Measurements from ENCODE around the gene CERS6.

CERS6 gene

GRCh38 chr2:168441214-168441872, 14.7 kb upstream of the CERS6 start:
- FAIRE-seq (no peak), DNase-seq (ENCODE audit: insufficient read length, low spot score) (no peak)

DNA sequence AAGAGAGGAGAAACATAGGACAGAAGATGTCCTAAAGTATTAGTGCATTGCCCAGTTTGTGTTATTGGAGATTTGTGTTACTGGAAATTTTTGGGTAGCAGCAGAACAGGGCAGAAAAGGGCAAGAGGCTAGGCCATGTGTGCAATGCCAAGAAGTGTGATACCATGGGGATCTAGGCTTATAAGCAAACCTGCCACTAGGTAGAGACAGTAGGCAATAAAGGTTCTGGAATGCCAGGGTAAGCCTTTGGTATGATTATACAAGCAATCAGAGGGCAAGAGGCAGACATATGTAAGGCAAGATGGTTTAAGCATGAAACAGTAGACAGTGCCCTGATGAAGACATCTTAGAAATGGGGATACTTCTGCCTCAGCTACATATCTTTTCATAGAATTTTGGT, 12.3 kb upstream of the CERS6 start:
- DNase-seq (ENCODE audit: insufficient read length, low spot score) (no peak), FAIRE-seq (no peak)

- FAIRE-seq (no peak), DNase-seq (ENCODE audit: insufficient read length, low spot score) (no peak)
Measured at GRCh38 chr2:168445960-168446359, 10.1 kb upstream of the CERS6 start.

GRCh38 chr2:168448980-168449379, 7.1 kb upstream of the CERS6 start:
- FAIRE-seq (no peak), DNase-seq (ENCODE audit: insufficient read length, low spot score) (no peak)

GRCh38 chr2:168449419-168449818, 6.7 kb upstream of the CERS6 start:
- FAIRE-seq (no peak), DNase-seq (ENCODE audit: insufficient read length, low spot score) (no peak)

GRCh38 chr2:168450171-168450570, 5.9 kb upstream of the CERS6 start:
- no peak for DNase-seq (ENCODE audit: insufficient read length, low spot score)
- peak; percentile 62 for FAIRE-seq

GRCh38 chr2:168450732-168451131, 5.3 kb upstream of the CERS6 start:
- DNase-seq (ENCODE audit: insufficient read length, low spot score) (no peak), FAIRE-seq (no peak)

- no peak for DNase-seq (ENCODE audit: insufficient read length, low spot score)
- FAIRE-seq, result no peak
Measured at GRCh38 chr2:168452781-168453180, 3.3 kb upstream of the CERS6 start.

DNA sequence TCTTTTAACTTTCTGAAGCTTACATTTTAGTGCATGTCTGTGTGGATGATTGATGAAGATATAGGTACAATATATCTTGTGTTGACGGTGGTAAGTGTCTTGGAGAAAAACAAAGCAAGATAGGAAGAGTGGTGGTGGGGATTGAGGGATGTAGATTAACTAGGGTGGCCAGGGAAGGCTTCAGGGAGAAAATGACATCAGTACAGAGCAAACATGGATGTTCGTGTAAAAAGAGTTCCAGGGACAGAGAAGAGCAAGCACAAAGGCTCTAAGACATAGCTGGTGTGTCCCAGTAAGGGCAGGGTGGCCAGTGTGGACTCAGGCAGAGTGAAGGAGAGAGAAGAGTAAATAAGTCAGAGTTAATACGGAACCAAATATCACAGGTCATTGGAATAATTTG, 2.7 kb upstream of the CERS6 start:
- DNase-seq (ENCODE audit: insufficient read length, low spot score) (no peak), FAIRE-seq (no peak)

- FAIRE-seq, result peak; percentile 79
- DNase-seq (ENCODE audit: insufficient read length, low spot score), result no peak
Measured at GRCh38 chr2:168454737-168455644, 1.1 kb upstream of the CERS6 start.

DNA sequence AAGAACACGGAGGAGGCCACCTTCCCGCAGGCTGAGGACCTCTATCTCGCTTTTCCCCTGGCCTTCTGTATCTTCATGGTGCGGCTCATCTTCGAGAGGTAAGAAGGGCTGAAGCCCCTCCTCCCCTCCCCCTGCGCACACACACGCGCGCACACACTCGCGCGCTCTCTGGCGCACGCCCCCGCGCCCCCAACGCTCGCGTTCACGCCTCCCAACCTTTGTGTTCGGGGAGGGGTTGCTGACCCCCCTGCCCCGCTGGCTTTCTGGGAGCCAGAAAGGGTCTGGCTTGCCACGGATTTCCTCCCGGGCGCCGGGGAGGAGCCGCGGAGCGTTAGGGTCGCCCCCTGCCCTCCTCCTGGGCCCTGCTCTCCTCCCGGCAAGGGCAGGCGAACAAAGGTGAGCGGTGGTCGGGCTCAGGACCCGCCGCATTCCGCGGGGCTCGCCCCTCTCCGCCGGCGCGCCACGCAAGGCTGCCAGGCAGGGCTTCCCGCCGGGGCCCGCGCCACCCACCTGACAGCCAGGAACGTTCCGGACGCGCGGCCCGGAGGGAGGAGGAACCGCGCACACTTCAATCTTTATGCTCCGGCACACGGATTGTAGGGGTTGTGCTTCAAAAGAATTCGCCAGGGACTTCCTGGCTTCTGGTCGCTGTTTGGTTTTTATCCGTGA, 583 bp downstream of the CERS6 start:
- FAIRE-seq, result peak; percentile 52
- no peak for DNase-seq (ENCODE audit: insufficient read length, low spot score)

GRCh38 chr2:168457190-168457895, 1.3 kb downstream of the CERS6 start:
- DNase-seq (ENCODE audit: insufficient read length, low spot score) (no peak), FAIRE-seq (peak; percentile 94)

DNA sequence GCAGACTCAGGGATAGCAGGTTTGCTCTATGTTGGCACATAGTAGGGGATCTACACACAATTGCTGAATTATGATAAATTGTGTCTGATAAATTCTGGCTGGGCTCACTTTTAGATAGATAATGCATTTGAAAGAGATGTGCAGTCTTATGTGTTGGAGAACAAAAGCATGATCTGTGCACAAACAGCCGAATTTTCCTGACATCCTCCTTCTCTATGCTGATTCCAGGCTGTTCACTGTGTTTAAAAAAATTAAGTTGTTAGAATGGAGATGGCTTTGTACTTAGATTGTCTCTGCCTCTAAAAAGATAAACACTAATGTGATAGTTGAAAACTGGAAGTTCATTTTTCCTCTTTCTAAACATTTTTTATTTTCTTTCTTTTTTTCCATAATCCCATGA, 2.1 kb downstream of the CERS6 start:
- DNase-seq (ENCODE audit: insufficient read length, low spot score) (no peak), FAIRE-seq (no peak)

DNA sequence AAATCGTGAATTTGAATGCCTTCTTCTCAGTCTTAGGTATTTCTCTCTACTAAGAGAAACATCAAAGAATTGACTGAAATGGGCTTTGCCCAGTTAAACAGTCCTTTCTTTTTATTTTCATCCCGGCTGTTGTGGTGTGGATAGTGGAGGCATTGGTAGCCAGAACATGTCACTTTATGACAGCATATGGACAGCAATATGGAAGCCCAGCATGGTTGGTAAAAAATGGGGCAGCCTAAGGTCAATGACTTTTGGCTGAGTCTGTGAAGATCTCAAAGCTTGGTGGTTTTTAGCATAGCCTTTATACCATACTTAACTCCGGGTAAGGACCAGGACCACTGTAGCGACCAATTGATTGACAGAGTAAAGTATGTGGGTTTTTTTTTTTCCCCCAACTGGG, 3.2 kb downstream of the CERS6 start:
- FAIRE-seq (no peak), DNase-seq (ENCODE audit: insufficient read length, low spot score) (no peak)

DNA sequence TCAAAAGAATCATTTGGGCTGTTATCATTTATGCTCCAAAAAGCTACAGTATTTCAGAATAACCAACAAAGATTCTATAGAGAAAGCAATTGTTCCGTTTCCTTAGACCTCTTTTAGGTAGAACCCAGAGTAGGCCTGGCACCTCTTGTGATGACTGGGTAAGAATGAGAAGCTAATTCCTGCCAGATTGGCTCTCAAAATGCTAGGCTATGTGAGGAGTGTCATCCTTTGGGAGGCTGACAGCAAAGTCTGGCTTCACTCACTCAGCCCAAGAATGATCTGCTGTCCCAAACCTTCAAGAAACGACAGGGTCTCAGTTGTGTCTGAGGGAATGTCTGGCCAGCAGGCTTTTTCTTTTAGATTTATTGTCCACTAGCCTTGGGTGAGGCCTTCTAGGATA, 4.5 kb downstream of the CERS6 start:
- DNase-seq (ENCODE audit: insufficient read length, low spot score), result no peak
- FAIRE-seq, result no peak

DNA sequence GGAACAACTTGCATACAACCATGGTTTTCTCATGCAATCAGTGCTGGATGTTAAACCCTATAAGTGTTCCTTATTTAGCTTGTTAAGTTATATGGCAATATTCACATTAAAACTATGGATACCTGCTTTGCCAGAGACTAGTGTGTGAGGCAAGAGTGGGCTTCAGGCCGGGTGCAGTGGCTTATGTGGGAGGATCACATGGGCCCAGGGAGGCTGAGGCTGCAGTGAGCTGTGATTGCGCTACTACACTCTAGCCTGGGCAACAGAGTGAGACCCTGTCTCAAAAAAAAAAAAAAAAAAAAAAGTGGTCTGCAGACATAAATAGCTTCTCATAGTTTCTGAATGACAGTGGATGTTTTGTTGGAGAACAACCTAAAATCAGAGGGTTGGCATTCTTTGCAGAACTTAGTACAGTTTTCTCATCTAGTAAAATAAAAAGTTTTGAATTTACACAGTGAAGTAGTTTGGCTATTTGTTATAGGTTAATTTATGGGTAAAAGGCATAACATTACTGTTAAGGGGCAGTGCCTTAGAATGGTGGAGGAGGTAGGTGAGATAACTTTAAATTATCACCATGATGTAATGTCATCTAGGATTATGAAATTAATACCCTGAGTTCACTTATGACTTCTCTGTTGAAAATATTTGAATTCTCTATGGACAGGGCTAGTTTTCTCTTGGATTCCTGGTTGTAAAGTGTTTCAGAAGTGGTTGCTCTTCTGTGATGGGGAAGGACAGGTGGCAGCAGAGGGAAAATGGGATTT, 5.3 kb downstream of the CERS6 start:
- peak; percentile 31 for FAIRE-seq
- no peak for DNase-seq (ENCODE audit: insufficient read length, low spot score)

DNA sequence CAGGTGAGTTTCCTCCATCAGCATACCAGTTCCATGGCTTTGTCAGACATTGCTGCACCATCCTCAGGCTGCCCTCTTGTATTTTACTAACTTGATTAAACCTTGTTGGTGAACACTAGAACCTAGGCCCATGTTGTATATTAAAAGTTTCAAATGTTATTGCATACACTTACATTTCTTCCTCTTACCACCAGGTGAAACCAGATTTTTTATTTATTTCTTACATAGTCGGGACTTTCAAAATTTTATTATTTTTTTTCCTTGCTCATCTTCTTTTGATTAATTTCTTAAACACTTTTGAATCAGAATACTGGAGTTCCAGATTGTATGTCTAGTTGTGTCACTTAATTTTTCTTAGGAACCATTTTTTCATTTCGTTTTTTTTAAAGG, 5.9 kb downstream of the CERS6 start:
- no peak for FAIRE-seq
- DNase-seq (ENCODE audit: insufficient read length, low spot score), result no peak

DNA sequence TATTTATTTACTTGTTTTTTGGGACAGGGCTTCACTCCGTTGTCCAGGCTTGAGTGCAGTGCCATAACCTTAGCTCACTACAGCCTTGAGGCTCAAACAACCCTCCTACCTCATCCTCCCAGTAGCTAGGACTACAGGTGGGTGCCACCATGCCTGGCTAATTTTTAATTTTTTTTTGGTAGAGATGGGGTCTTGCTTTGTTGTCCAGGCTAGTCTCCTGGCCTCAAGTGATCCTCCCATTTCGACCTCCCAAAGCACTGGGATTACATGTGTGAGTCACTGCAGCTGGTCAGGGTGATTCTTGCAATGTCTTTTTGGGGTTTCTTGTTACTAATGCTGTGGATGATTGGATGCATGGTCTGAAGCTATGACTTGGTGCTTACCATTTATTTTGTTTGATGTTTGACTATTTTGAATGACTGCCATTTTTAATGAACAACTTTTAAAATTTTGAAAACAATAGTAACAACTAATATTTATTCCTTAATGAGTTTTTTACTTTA, 6.5 kb downstream of the CERS6 start:
- peak; percentile 47 for FAIRE-seq
- DNase-seq (ENCODE audit: insufficient read length, low spot score), result no peak

GRCh38 chr2:168465594-168465993, 9.5 kb downstream of the CERS6 start:
- FAIRE-seq (peak; percentile 44), DNase-seq (ENCODE audit: insufficient read length, low spot score) (no peak)

DNA sequence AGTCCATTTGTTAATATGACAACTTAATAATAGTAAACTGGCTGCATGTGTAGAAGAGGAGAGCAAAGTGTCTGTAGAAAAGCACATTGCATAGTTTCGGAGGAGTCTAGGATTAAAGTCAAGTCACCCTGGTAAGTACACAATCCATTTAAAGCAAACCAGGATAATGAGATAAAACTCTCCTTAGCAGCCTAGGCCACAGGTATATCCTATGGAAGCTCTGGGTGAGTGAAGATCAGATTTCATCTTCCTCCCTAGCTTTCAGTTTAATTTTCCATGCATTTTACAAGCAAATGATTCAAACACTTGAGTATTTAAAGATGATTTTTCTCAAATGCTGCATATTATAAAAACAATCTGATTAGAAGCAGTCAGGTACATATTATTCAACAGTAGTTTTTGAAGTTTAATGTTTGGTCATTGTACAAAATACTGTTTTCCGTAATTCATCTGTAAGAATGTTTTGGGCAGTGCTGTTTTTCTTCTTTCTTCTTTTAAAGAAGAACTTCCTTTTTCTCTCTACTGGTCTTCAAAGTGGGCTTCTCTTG, 10.2 kb downstream of the CERS6 start:
- FAIRE-seq (no peak), DNase-seq (ENCODE audit: insufficient read length, low spot score) (no peak)

All from GM19239 (cell line).